Activated naive CD8-positive, alpha-beta T cell treated with anti-CD3 and anti-CD28 coated beads, Interleukin-2, amount 50 U/mL, for 24 hours (primary cell): ENCODE results near the gene SCAI.

Experiments
- ATAC-seq: fragments of 150-1000 bp; cut with Tn5 transposase; one replicate; pipeline ENCODE4 v1.10.0; 2021
- DNase-seq: peaks from one replicate; pipeline ENCODE4 v3.0.0; 2021
- H3K27ac Mint-ChIP-seq: one replicate; pipeline ENCODE4 v1.8.0; 2021; ENCODE audit warnings: mild to moderate bottlenecking, mixed read lengths
- H3K27me3 Mint-ChIP-seq: one replicate; pipeline ENCODE4 v1.8.0; 2021; ENCODE audit warnings: mixed read lengths
- H3K36me3 Mint-ChIP-seq: one replicate; pipeline ENCODE4 v1.8.0; 2021; ENCODE audit warnings: low read depth, mixed read lengths
- H3K4me1 Mint-ChIP-seq: one replicate; pipeline ENCODE4 v1.8.0; 2021; ENCODE audit warnings: mixed read lengths
- H3K4me3 Mint-ChIP-seq: one replicate; pipeline ENCODE4 v1.8.0; 2021; ENCODE audit warnings: mild to moderate bottlenecking, moderate library complexity, mixed read lengths
- H3K9me3 Mint-ChIP-seq: one replicate; pipeline ENCODE4 v1.8.0; 2021; ENCODE audit warnings: mixed read lengths

SCAI gene

DNA sequence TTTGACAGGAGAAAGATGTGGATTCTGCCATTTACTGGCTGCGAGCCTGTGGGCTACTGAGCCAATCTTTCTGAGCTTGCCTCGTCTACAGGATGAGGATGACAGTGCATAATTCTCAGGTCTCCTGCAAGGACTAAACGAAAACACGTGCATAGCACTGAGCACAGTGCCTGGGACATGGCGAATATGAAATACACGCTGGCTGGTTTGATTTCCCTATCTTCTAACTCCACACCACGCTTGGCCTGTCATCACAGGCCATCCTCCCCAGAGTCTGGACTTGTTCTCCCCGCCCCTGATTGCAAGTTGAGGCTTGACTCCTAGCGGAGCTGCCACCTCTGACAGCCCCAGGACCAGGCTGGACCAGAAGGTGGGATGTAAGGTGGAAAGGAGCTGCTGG lies 243.5 kb downstream of the SCAI start:
- Mint-ChIP-seq H3K36me3 (peaks cover 38% of the 10 kb centered on the region), H3K9me3 (no peaks in the 10 kb centered on the region)
- ATAC-seq, result no peak

DNA sequence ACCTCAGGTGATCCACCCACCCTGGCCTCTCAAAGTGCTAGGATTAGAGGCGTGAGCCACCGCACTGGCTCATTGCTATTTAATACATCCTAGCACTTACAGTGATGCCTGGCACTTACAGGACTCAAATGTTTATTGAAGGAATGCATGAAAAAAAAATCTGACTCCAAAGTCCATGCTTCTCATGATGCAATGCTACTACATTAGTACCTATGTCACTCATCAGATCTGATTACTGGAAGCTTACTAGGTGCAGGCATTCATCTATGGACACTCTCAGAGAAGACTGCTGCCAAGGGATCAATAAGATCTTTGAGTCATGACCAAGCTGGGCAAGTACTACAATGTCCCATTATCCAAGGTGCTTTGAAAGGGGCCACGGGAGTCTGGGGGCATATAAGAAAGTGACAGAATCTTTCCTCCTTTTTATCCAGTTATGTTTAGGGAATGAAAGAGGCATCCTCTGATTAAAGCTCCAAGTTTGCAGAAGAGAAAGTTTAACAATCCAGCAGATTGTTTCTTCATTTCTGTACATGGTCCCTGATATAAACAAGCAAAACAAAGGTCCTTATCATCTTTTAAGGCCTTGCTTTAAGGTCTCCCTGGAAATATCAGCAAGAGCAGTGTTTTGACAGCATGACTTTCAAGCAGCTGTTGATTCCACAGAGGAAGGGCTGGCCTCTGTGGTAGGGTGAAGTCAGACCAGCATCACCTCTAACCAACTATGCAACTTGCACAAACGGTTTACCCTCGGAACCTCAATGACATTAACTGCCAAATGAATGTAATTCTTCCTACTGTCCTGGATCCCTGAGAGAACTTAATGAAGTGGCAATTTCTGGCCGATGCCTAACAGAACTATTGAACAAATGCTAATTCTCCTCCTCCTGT lies 245.5 kb downstream of the SCAI start:
- H3K27ac Mint-ChIP-seq, result no peak overlapping the region

More for the DNA sequence above, 243.5 kb downstream of the SCAI start:
- DNase-seq, result no peak
- Mint-ChIP-seq H3K4me3 (no peak overlapping the region), H3K27ac (no peak overlapping the region), H3K27me3 (no peaks in the 10 kb centered on the region), H3K4me1 (no peaks in the 10 kb centered on the region)

DNA sequence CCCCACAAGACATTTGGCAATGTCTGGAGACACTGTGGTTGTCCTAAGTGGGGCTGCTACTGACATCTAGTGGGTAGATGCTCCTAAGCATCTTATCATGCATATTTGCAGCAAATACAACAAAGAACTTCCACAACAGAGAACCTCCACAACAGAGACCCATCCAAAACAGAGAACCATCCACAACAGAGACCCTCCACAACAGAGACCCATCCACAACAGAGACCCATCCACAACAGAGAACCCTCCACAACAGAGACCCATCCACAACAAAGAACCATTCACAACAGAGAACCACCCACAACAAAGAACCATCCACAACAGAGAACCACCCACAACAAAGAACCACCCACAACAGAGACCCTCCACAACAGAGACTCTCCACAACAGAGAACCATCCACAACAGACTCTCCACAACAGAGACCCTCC lies 248.6 kb downstream of the SCAI start:
- Mint-ChIP-seq H3K36me3 (peaks cover 47% of the 10 kb centered on the region), H3K4me3 (no peak overlapping the region), H3K9me3 (no peaks in the 10 kb centered on the region), H3K27ac (no peak overlapping the region), H3K4me1 (no peaks in the 10 kb centered on the region), H3K27me3 (no peaks in the 10 kb centered on the region)
- ATAC-seq (peak; percentile 61), DNase-seq (no peak)

More for the DNA sequence above, 245.5 kb downstream of the SCAI start:
- DNase-seq, result no peak
- Mint-ChIP-seq H3K4me1 (no peaks in the 10 kb centered on the region), H3K36me3 (peaks cover 38% of the 10 kb centered on the region), H3K9me3 (no peaks in the 10 kb centered on the region), H3K4me3 (no peak overlapping the region), H3K27me3 (no peaks in the 10 kb centered on the region)
- no peak for ATAC-seq

DNA sequence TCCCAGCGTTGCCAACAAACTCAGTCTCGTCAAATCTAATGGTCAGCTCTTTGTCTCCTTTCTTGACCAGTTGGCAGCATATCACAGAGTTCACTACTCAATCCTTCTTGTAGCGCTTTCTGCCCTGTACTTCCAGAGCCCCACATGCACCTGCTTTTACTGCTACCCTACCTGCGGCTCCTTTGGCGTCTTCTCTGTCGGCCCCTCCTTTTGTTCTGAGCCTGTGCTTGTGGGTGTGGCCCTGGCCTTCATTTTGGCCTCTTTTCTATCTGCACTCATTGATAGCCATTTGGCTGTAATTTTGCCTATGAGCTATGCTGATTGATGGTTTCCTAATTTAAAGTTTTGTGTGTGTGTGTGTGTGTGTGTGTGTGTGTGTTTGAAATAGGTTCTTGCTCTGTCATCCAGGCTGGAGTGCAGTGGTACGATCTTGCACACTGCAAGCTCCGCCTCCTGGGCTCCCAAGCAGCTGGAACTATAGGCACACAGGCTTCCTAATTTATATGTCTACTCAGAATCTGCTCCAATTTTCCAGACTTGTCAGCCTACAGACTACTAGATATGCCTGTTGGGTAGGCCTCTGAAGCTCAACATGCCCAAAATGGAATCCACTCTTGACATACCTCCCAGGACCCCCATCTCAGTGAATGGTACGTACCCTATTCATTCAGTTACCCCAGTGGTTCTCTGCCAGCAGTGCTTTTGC lies 249.1 kb downstream of the SCAI start:
- ATAC-seq, result no peak
- no peaks in the 10 kb centered on the region for H3K9me3 Mint-ChIP-seq
- no peaks in the 10 kb centered on the region for H3K27me3 Mint-ChIP-seq
- H3K27ac Mint-ChIP-seq, result no peak overlapping the region
- H3K4me3 Mint-ChIP-seq, result no peak overlapping the region
- DNase-seq, result no peak
- no peaks in the 10 kb centered on the region for H3K4me1 Mint-ChIP-seq
- H3K36me3 Mint-ChIP-seq, result peaks cover 49% of the 10 kb centered on the region
